Lower leg skin (tissue), 3 donors: ENCODE measurements around the gene BLVRB.

ENCODE experiments used
- POLR2A ChIP-seq, 2 donors: fragments of 450-650 bp; IDR thresholded peaks; one replicate each; pipeline ENCODE4 v1.6.1; 2016 to 2017; ENCODE audit warnings: antibody characterized with exemption in 2 of 2, mild to moderate bottlenecking in 1 of 2, moderate library complexity in 1 of 2
- TF ChIP-seq, protein P1 (sequence below), 3 donors: fragments of 450-650 bp; IDR thresholded peaks; one replicate each; pipeline ENCODE4 v1.5.1; 2016; ENCODE audit warnings: antibody characterized with exemption in 3 of 3, mild to moderate bottlenecking in 3 of 3, moderate library complexity in 2 of 3

DNA sequence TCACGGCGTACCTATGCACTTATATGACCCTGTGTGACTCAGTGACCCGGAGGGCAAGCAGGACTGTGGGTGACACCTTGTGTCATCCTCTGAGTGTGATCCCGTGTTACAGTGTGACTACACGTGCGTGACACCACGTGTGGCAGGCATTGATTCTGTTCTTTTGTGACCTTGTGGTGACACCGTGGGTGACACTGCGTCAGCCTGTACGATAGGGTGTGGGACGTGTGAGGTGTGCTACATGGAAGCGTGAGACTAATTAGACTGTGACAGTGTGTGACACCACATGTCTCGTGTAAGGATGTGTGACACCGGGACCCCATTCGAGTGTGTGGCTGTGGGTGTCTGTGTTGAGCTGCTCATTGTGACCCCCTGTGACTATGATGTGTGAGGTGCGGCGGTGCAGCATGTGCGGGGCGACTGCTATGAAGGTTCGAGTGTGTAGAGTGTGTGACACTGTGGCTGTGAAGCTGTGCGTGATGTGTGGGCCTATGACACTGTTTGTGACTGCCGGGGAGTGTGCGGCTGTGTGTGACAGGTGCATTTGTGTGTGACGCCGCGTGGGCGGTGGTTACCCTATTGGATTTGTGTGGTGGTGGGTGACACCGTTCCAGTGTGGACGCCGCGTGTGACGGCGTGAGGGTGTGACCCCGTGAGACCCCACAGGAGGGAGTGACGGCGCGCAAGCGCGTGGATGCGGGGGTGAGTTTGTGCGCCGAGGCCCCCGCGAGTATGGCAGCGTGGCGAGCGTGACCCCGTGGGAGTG, 857 bp upstream of the BLVRB start:
- TF ChIP-seq, protein P1, sequence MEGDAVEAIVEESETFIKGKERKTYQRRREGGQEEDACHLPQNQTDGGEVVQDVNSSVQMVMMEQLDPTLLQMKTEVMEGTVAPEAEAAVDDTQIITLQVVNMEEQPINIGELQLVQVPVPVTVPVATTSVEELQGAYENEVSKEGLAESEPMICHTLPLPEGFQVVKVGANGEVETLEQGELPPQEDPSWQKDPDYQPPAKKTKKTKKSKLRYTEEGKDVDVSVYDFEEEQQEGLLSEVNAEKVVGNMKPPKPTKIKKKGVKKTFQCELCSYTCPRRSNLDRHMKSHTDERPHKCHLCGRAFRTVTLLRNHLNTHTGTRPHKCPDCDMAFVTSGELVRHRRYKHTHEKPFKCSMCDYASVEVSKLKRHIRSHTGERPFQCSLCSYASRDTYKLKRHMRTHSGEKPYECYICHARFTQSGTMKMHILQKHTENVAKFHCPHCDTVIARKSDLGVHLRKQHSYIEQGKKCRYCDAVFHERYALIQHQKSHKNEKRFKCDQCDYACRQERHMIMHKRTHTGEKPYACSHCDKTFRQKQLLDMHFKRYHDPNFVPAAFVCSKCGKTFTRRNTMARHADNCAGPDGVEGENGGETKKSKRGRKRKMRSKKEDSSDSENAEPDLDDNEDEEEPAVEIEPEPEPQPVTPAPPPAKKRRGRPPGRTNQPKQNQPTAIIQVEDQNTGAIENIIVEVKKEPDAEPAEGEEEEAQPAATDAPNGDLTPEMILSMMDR (IDR thresholded peaks at IDR 0.05): no peak
- TF ChIP-seq POLR2A (IDR thresholded peaks at IDR 0.05): no peak
